AG09319 (cell line): ENCODE measurements around the gene ATG7.

Experiments
- DNase-seq: peaks from one replicate; pipeline ENCODE4 v3.0.0-alpha.2; 2010; ENCODE audit warnings: low read depth; ENCODE audit errors: extremely low read depth
- CTCF ChIP-seq: IDR thresholded peaks from 2 replicates; pipeline ENCODE4 v1.5.1; 2011; ENCODE audit warnings: low read depth, mild to moderate bottlenecking, inconsistent platforms, low read length, moderate library complexity

Gene ATG7

DNA sequence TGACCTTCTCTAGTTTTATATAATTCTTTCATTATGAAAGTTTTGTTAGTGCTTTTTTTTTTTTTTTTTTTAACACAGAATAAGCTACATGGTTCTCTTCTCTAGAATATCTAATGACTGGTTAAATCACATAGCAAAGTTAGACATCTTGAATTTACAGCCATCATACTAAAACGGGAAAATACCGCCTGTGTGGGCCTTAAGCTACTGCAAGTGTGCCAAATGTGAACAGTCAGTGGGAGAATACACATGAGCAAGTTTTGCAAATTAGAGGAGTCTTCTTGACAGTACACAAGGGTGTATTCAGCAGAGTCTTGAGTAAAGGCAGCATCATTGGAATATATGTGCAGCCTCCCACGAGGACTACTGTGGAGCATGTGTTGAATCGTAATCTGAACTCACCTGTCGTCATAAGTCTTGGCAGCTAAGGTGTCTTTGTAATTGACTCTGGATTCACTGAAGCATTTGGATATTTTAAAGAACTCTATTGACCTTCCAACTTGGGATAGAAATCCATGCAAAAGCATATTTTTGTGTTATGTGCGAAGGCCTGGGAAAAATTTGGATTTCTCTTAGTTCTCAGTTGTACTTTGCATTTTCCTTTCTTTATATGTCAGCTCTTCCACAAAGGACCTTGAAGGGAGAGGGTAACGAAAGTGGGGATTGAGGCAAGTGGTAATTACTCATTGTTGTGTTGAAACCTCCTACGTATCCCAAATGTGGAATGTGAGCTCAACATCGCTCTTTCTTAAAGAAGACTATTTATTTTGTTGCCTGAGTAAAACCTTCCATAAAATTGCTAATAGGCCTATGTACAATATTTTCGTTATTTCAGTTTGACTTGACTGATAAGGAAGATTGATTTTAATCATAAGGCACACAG lies 117.4 kb downstream of the ATG7 start:
- TF ChIP-seq CTCF: no peak
- no peak for DNase-seq

DNA sequence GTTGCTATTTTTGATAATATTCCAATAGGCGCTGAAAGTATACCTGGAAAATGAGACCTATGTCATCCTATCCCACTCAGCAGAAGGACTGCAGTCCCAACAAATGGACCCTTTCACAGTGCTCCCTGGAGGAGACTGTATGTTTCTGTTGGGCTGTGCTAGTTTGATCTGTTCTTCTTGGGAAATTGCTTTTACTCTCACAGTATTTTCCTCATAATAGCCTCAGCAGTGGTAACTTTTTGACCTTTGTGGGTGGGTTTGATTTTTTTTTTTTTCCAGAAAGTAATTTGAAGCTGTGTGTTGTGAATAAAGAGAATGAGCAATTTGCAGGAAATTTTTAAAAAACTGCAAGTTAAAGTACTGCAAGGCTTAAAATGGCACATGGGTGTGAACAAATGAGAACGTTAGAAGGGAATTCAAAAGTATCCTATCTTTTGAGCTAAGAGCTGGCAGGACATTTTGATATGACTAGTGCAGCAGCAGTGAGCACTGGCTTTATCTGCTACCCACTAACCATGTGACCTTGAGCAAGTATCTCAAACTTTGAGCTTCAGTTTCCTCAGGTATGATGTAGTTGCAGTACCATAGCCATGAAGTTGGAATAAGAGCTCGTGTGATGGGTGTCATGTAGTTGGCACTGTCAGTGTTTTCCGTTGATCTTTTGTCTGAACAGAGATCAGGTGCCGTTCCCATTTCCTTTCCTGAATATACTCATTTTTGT lies 118.4 kb downstream of the ATG7 start:
- DNase-seq: no peak
- TF ChIP-seq CTCF: no peak

DNA sequence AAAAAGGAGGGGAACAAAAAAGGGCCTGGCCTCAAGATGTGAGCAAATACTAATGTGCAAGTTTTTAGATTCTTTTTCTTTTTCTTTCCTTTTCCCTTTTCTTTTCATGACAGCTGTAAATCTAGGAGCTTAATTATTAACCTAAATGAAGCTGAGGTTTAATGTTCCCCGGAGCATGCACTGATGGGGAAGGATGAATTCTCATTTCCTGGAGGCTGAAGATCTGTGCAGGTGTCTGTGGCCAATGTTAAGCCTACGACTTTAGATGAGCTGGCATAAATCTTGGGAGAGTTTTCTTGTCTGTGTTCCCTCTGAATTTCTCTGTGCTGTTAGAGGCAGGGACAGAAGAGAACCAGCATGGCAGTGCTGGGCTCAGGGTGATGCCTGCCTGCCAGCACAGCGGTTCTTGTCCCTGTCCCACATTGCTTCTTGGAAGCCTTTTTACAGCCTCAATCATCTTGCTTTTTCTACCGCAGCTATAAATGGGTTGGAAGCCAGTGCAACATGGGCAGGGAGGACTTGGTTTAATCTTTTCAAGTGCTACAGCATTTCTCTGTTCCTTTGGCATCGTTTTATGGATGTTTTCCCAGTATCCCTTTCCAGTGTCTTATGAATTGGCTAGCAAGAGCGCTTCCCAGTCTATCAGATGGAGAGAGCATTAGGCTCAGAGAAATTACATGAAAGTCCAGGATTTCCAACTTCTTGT lies 119.1 kb downstream of the ATG7 start:
- no peak for DNase-seq
- TF ChIP-seq CTCF: no peak

GRCh38 chr3:11392014-11392859 lies 120.0 kb downstream of the ATG7 start:
- peak; percentile 61 for DNase-seq
- TF ChIP-seq CTCF: no peak

DNA sequence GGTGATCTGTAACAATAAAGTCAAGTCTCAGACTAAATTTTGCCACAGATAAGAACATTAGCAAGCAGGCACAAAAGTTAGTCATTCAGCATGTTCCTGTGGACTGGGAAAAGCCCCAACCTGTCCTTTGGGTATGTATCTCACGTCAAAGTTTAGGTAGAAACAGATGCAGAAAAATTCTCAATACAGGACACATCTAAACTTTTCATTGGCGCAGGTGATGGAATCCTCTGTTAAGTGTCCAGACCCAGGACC lies 120.6 kb downstream of the ATG7 start:
- DNase-seq: no peak
- TF ChIP-seq CTCF: no peak

GRCh38 chr3:11393401-11393800 lies 121.2 kb downstream of the ATG7 start:
- no peak for TF ChIP-seq CTCF
- DNase-seq: no peak
